Measurements from ENCODE around the gene FYB2.

Gene FYB2

GRCh38 chr1:56782773-56783172 is 36.4 kb downstream of the FYB2 start:
- H3K27me3 ChIP-seq (ENCODE audit: control insufficient read depth, low read length) = no peaks in the 10 kb centered on the region; the same call in 1 of the 2 replicates
- H3K4me3 ChIP-seq (ENCODE audit: low read length) = no peak overlapping the region
- H3K9me3 ChIP-seq (ENCODE audit: control insufficient read depth, insufficient read depth, low read length) = no peaks in the 10 kb centered on the region
- no peaks in the 10 kb centered on the region for H4K20me1 ChIP-seq (ENCODE audit: control insufficient read depth, insufficient read depth, low read depth, low read length)
- no peaks in the 10 kb centered on the region for H3K79me2 ChIP-seq (ENCODE audit: control insufficient read depth, low read length)
- H3F3A ChIP-seq (ENCODE audit: control insufficient read depth, insufficient read depth) = no peaks in the 10 kb centered on the region
- no peaks in the 10 kb centered on the region for H3K4me1 ChIP-seq (ENCODE audit: control insufficient read depth, low read length)
- H3K9me2 ChIP-seq (replicated peaks; ENCODE audit: control insufficient read depth, low read length) = no peaks in the 10 kb centered on the region; the same call in 1 of the 2 replicates
- no peak overlapping the region for H3K27ac ChIP-seq (ENCODE audit: low read depth, low read length)
- H3K36me3 ChIP-seq (ENCODE audit: control insufficient read depth, low read length) = no peaks in the 10 kb centered on the region
- TF ChIP-seq CTCF (IDR thresholded peaks at IDR 0.05; ENCODE audit: low read depth, low read length, poor library complexity, severe bottlenecking) = no peak
- TF ChIP-seq EZH2phosphoT487 (IDR thresholded peaks at IDR 0.05; ENCODE audit: borderline replicate concordance, low read length) = no peak
- no peak overlapping the region for H3K4me2 ChIP-seq (ENCODE audit: low read length)

GRCh38 chr1:56780826-56781225 is 38.4 kb downstream of the FYB2 start:
- Histone ChIP-seq H3K79me2 (ENCODE audit: control insufficient read depth, low read length) (no peaks in the 10 kb centered on the region), H3K4me3 (ENCODE audit: low read length) (no peak overlapping the region), H3K4me2 (ENCODE audit: low read length) (no peak overlapping the region), H3K27me3 (ENCODE audit: control insufficient read depth, low read length) (no peaks in the 10 kb centered on the region; the same call in 1 of the 2 replicates), H3K36me3 (ENCODE audit: control insufficient read depth, low read length) (no peaks in the 10 kb centered on the region), H4K20me1 (ENCODE audit: control insufficient read depth, insufficient read depth, low read depth, low read length) (no peaks in the 10 kb centered on the region), H3K4me1 (ENCODE audit: control insufficient read depth, low read length) (no peaks in the 10 kb centered on the region), H3F3A (ENCODE audit: control insufficient read depth, insufficient read depth) (no peaks in the 10 kb centered on the region), H3K27ac (ENCODE audit: low read depth, low read length) (no peak overlapping the region), H3K9me2 (replicated peaks; ENCODE audit: control insufficient read depth, low read length) (no peaks in the 10 kb centered on the region), H3K9me3 (ENCODE audit: control insufficient read depth, insufficient read depth, low read length) (no peaks in the 10 kb centered on the region)
- no peak for TF ChIP-seq CTCF (IDR thresholded peaks at IDR 0.05; ENCODE audit: low read depth, low read length, poor library complexity, severe bottlenecking)

- Histone ChIP-seq H3K9me2 (replicated peaks; ENCODE audit: control insufficient read depth, low read length) (no peaks in the 10 kb centered on the region), H3K36me3 (ENCODE audit: control insufficient read depth, low read length) (no peaks in the 10 kb centered on the region), H3K4me3 (ENCODE audit: low read length) (no peak overlapping the region), H3K4me1 (ENCODE audit: control insufficient read depth, low read length) (no peaks in the 10 kb centered on the region), H3K9me3 (ENCODE audit: control insufficient read depth, insufficient read depth, low read length) (no peaks in the 10 kb centered on the region), H3F3A (ENCODE audit: control insufficient read depth, insufficient read depth) (no peaks in the 10 kb centered on the region), H4K20me1 (ENCODE audit: control insufficient read depth, insufficient read depth, low read depth, low read length) (no peaks in the 10 kb centered on the region), H3K4me2 (ENCODE audit: low read length) (no peak overlapping the region), H3K27me3 (ENCODE audit: control insufficient read depth, low read length) (no peaks in the 10 kb centered on the region; the same call in 1 of the 2 replicates), H3K79me2 (ENCODE audit: control insufficient read depth, low read length) (no peaks in the 10 kb centered on the region), H3K27ac (ENCODE audit: low read depth, low read length) (no peak overlapping the region)
- TF ChIP-seq EZH2phosphoT487 (IDR thresholded peaks at IDR 0.05; ENCODE audit: borderline replicate concordance, low read length) = no peak
- TF ChIP-seq CTCF (IDR thresholded peaks at IDR 0.05; ENCODE audit: low read depth, low read length, poor library complexity, severe bottlenecking) = no peak
These were observed 39.0 kb downstream of the FYB2 start for GRCh38 chr1:56780128-56780750.
